SH-SY5Y (cell line): Measurements from ENCODE around the gene DPH6.

Source experiments
- GATA2 ChIP-seq: IDR thresholded peaks from 2 replicates; pipeline ENCODE4 v1.6.1; 2011; ENCODE audit warnings: mild to moderate bottlenecking, low read depth, low read length
- GATA3 ChIP-seq: IDR thresholded peaks from 2 replicates; pipeline ENCODE4 v1.6.1; 2011; ENCODE audit warnings: low read depth, mild to moderate bottlenecking, low read length, moderate library complexity

DNA sequence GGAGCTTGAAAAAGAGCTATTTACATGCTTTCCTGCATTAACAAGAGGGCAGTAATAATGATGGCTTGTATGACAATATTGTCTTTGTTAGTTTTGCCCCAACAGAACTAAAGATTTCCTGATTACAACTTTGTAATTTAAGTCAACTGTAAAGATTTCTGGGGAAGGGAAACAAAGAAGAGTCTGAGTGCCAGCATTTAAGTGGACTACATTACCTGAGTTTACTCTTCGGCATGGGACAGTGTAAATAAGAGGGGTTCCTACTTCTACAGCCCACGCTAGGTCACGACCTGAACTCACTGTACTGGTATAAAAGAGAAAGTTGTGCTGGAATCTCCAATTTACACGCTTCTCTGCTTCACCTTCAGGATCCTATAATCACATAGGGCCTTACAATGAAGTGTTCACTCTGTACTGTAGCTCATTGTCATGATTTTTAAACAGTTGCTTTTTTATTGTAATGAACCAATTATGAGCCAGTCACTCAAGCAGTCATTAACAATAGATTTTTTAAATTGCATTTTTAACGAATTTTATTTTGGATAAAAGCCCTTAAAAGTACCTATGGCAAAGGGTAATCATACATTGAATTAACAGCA, 39.6 kb downstream of the DPH6 start:
- TF ChIP-seq GATA2 (no peak), GATA3 (no peak)
